Stimulated activated CD4-positive, alpha-beta T cell treated with anti-CD3 and anti-CD28 coated beads, TNF-alpha, amount 100 ng/mL, for 24 hours (primary cell): Measurements from ENCODE around the gene SART1.
"Not testable (repeated sequence)": the region's sequence is repeated elsewhere in the genome, so short reads cannot be mapped to it uniquely, and the experiment has no call there.

Experiments
- DNase-seq, 3 experiments: peaks; one replicate each; pipeline ENCODE4 v3.0.0-alpha.2; 2020; ENCODE audit warnings: low read depth in 3 of 3

SART1 gene

DNA sequence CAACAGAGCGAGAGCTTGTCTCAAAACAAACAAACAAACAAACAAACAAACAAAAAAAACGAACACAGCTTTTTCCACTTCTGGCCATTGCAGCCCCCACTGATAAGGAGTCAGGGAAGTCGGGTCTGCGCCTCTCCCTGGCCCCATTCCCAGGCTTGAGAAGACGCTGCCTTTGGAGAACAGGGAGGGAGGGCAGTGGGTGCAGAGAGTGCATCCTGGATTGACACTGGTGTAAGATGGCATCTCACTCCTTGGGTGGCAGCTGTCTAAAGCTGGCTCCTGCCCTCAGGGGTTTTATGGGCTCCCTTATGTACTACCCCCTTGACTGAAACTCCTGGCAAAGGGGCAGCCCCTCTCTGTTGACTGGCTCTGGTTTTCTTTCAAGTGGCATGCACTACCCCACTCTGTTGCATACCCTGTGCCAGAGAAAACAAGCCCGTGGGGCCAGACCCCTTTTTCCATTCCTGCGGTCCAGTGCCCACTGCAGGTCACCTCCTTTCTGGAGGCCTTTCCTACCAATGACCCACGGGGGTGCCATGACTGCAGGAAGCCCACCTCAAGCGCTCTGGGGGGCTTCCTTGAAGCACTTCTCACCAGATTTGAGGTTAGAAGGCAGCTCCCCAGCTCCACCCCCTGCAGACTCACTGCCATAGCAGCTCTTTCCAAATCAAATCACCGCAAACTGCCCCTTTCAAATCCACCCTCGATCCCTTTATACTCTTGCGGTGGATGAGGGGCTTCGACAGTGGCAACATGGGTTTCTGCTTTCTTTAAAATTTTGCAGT lies 29.6 kb upstream of the SART1 start:
- no peak for DNase-seq

DNA sequence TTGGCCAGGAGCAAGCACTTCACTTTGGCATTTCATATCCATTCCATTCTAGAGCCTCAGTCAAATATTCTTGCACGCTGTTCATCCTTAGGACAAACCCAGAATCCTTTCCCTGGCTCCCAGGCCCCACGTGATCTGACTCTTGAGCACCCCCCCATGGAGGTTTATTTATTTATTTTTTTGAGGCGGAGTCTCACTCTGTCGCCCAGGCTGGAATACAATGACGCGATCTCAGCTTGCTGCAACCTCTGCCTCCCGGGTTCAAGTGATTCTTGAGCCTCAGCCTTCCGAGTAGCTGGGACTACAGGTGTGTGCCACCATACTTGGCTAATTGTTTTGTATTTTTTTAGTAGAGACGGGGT lies 29.0 kb upstream of the SART1 start:
- DNase-seq = no peak

DNA sequence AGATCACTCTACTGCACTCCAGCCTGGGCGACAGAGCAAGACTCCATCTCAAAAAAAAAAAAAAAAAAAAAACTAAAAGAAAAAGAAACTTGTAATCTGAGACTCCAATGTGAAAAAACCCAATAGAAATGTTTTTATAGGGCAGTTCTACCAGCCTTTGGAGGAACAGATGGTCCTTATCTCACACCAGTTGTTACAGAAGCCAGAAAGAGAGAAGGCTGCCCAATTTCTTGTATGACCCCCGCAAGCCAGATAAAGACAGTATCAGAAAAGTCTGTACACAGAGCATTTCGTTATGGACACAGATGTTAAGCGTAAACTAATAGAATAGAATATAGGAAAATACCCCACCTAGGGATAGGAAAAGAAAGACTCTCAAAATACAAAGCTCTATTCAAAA lies 27.5 kb upstream of the SART1 start:
- DNase-seq = no peak

DNA sequence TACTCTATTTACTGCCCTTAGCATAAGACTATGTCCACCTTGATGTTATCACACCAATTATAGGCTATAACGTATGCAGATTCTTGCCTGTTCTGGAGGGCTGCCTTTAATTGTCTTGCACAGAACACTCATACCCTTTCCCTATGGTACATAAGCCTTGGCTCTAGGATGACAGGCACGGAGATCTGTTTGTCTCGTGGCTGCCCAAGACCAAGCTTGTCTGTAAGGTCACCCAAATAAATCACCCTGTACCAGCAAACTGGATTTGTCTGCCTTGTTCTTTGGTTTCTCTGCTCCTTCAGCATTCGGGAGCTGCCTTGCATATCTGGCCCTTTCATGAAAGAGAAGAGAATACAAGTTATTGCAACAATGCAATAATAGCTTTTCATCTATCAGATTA lies 23.8 kb upstream of the SART1 start:
- no peak for DNase-seq

DNA sequence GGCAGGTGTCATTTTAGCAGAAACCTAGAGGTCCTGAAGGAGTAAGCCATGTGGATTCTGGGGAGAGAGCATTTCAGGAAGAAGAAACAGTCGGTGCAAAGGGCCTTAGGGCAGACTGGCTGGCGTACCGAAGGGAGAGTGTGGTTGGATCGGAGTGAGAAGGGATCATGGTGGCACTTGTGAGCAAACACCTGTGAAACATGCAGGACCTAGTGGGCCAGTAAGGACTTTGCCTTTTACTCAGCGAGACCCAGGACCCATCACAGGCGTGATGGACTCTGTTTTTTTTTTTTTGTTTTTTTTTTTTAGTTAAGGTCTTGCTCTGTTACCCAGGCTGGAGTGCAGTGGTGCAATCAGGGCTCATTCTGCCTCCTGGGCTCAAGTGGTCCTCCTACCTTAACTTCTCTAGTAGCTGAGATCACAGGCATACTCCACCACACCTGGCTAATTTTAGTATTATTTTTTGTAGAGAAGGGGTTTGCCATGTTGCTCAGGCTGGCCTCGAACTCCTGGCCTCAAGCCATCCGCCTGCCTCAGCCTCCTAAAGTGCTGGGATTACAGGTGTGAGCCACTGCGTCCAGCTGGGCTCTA lies 19.7 kb upstream of the SART1 start:
- DNase-seq = no peak

DNA sequence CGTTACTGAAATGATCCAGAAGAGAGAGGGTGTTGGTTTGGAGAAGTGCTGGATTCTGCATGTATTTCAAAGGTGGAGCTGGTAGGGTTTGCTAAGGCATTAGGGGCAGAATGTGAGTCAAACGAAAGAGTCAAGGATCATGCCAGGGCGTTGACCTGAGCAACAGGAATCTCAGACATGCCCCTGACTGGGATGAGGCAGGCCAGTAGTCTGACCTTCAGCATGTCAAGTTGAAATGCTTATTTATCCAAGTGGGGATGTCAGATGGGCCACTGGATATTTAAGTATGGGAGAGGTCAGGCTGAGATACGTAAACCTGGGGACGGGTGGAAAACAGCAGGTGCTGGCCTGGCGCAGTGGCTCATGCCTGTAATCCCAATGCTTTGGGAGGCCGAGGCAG lies 19.0 kb upstream of the SART1 start:
- no peak for DNase-seq

DNA sequence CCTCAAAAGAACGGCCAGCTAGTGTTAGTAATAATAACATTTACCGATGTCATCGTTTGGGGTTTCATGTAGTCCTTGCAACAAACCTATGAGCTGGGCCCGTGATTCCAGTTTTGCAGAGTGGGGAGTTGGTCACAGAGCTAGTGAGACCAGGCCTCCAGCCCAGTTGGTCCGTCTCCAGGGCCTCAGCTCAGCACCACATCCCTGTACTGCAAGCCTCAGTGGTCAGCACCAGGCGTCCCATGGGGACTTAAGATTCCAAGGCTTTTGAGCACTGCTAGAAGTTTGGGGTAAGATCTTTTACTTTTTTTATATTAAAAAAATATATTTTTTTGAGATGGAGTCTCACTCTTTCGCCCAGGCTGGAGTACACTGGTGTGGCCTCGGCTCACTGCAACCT lies 17.3 kb upstream of the SART1 start:
- no peak for DNase-seq

DNA sequence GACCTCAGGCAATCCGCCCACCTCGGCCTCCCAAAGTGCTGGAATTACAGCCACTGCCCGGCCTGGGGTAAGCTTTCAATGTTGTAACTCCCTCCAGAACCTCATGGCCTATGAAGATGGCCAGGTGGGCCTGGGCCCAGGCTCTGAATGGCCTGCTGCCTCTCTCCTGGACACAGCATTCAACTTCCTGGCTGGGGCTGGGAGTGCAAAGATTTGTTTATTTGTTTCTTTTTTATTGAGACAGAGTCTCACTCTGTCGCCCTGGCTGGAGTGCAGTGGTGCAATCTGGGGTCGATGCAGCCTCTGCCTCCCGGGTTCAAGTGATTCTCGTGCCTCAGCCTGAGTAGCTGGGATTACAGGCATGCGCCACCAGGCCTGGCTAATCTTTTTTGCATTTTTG lies 16.8 kb upstream of the SART1 start:
- DNase-seq = no peak

DNA sequence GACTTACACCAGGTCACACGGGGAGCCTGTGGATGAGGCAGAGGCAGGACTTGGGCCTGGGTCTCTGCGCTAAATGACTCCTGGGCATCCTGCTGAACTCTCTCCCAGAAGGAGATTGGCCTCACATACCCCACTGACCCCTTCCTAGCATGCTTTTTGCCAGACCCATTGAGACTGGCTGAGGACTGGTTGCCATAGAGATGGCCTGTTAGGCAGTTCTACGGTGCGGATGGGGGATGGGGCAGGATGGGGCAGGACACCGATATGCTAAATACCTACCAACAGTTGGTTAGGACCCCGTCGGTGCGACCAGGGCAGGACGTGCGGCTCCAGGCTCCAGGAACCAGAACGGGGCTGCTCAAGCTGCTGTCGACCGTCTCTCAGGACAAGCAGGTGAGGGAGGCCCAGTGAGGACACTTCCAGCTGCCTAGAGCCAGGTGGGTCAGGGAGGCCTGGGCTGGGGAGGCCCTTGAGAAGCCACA lies 16.1 kb upstream of the SART1 start, which contains the start of gene TSGA10IP:
TSS of gene TSGA10IP (plus strand) at position 51 of the 482 bp plus-strand sequence. CDS start at position 247, 196 bp downstream.
- no peak for DNase-seq

DNA sequence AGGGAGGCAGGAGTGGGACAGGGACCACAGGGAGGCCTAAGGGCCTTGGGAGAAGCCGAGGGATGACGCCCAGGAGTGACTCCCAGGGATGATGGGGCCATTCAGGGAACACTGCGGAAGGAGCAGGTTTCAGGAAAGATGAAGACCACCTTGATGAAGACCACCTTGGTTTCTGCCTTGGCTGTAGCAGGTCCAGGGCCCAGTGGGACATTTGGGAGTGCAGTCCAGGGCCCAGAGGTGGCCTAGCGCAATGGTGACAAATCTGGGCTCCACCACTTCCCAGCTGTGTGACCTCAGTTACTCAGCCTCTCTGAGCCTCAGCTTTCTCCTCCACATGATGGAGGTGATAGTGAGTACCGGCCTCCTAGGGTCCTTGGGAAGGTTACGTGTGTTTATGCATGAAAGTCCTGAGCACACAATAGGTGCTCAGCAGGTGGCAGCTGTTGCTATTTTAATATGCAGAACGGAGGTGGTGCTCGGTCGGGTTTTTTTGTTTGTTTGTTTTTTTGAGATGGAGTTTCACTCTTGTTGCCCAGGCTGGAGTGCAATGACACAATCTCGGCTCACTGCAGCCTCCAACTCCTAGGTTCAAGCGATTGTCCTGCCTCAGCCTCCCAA lies 15.5 kb upstream of the SART1 start:
- DNase-seq = no peak

DNA sequence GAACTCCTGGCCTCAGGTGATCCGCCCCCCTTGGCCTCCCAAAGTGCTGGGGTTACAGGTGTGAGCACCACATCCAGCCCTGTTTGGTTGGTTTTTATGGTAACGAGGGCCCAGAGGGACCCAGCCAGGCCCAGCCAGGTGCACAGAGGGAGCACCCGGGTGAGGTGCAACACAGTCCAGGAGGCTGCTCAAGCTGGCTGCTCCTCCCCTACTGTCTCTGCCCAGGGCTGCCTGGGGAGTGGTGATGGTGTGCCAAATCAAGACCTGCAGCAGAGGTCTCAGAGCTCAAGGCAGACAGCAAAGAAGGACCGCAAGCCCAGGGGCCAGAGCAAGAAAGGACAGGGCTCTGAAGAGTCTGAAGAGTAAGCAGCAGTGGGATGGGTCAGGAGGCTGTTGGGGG lies 14.9 kb upstream of the SART1 start:
- no peak for DNase-seq

DNA sequence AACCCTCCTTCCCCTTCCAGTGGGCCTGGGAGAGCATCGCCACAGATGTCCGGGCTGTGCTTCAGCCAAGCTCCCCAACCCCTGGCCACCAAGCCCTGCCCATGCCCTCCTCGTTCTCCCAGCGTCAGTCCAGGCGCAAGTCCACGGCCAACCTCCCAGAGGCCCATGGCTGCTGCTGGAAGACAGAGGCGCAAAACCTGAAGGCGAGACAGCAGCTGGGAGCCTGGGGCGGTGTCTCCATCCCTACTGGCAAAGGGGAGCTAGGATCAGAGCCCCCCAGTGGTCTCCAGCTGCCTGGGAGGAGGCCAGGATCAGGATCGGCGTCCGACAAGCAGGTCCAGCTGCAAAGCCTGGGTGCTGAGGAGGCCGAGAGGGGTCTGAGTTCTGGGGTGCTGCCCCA lies 14.4 kb upstream of the SART1 start:
- DNase-seq = no peak

DNA sequence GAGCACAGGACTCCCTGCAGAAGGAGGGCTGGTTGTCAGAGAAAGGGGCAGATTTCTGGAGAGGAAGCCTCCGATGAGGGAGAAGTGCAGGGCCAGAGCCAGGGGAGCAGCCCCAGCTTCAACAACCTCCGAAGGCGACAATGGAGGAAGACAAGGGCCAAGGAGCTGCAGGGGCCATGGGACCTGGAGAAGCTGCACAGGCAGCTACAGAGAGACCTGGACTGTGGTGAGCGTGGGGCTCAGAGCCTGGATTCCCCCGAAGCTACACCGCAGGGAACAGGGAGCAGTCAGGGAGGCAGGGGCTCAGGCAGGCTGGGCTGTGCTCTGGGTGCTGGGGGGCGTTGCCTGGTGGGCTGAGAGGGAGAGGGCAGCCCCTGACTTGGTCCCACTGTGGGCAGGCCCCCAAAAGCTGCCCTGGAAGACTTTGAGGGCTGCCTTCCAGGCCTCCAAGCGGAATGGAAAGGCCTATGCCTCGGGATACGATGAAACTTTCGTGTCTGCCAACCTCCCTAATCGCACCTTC lies 13.9 kb upstream of the SART1 start:
- DNase-seq = no peak

DNA sequence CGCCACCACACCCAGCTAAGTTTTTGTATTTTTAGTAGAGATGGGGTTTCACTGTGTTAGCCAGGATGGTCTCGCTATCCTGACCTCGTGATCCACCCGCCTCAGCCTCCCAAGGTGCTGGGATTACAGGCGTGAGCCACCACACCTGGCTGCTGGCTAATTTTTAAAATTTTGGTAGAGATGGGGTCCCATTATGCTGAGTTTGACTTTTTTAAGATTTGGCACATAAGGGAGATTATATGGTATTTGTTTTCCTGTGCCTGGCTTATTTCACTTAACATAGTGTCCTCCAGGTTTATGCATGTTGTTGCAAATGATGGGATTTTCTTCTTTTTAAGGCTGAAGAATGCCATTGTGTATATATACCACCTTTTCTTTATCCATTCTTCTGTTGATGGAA lies 10.8 kb upstream of the SART1 start:
- DNase-seq = not testable (repeated sequence)

DNA sequence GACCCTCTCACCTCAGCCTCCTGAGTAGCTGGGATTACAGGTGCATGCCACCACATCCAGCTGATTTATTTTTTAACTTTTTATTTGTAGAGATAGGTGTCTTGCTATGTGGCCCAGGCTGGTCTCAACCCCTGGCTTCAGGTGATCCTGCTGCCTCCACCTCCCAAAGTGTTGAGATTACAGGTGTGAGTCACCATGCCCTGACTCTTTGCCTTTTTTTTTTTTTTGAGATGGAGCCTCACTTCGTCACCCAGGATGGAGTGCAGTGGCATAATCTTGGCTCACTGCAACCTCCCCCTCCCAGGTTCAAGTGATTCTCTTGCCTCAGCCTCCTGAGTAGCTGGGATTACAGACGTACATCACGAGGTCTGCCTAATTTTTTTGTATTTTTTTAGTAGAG lies 9.9 kb upstream of the SART1 start:
- not testable (repeated sequence) for DNase-seq

DNA sequence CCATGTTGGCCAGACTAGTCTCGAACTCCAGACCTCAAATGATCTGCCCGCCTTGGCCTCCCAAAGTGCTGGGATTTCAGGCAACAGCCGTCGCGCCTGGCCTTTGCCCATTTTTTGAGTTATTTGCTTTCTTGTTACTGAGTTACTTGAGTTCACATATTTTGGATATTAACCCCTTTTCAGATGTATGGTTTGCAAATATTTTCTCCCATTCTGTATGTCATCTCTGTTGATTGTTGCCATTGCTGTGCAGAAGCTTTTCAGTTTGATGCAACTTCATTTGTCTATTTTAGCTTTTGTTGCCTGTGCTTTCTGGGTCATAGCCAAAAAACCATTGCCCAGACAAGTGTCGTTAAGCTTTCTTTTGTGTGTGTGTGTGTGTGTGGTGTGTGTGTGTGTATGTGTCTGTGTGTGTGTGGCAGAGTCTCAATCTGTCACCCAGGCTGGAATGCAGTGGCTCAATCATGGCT lies 9.4 kb upstream of the SART1 start:
- DNase-seq = no peak

DNA sequence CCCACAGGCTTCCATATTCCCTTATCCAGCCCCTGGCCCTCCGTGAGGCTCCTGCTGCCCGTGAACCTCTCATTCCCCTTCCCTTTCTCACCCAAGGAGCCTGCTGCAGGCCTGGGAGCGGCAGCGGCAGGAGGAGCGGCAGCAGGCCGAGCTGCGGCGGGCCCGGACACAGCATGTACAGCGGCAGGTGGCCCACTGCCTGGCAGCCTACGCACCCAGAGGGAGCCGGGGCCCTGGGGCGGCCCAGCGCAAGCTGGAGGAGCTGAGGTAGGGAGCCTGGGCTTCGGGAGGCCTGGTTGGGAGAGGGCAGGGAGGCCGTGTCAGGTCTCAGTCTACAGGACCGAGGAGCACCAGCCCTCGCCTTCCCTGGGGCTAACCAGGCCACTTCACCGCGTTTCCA lies 8.1 kb upstream of the SART1 start:
- DNase-seq = no peak

DNA sequence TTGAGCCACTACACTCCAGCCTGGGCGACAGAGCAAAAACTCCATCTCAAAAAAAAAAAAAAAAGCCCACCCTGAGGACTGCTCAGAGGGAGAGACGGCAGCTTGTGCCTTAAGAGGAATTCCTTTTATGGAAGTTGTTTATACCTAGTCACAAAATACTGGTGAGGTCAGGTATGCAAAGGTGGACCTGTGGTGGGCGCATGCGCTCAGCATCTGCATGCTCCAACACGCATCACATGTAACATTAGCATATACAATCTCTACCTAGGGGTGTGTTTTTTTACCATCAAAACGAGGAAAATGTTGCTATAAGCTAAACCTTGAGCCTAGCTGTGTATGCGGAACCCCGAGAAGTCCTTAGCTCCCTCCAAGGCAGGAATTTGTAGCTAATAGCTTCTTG lies 6.8 kb upstream of the SART1 start:
- no peak for DNase-seq

DNA sequence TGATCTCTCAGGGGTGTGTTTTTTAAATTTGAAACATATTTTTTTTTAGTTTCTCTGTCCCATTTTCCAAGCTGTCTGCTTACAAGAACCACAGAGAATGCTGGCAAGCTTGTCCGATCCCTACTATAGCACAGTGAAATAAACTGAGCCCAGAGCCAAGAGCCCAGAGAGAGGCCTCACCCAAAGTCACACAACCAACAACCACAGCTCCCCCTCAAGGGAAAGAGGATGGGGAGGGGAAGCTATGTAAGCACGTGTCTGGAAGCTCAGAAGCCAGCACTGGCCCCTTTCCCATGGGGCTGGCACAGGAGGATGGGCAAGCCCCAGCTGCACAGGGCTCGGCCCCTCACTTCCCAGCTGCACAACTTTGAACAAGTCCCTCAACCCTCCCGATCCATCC lies 3.2 kb upstream of the SART1 start:
- DNase-seq = no peak

DNA sequence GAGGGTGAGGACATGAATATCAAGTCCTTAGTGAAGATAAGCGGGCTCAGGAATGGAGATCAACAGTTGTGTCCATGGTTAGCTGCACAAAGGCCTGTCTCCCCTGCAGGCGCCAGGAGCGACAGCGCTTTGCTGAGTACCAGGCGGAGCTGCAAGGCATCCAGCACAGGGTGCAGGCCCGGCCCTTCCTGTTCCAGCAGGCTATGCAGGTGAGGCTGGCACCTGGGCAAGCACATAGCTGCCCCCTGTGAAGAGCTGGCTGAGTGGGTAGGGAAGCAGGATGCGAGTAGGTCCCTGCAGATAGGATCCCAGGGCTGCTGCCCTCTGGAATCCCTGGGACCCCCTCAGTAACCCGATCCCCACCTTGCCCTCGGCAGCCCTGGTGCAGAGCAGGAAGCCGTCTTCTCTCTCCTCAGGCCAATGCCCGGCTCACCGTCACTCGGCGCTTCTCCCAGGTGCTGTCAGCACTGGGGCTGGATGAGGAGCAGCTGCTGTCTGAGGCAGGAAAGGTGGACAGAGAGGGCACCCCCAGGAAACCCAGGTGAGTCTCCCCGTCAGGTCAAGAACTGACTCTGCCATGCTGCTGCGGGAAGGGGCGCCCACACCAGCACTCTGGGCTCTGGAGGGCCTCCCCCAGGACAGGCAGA lies 2.6 kb upstream of the SART1 start:
- no peak for DNase-seq

DNA sequence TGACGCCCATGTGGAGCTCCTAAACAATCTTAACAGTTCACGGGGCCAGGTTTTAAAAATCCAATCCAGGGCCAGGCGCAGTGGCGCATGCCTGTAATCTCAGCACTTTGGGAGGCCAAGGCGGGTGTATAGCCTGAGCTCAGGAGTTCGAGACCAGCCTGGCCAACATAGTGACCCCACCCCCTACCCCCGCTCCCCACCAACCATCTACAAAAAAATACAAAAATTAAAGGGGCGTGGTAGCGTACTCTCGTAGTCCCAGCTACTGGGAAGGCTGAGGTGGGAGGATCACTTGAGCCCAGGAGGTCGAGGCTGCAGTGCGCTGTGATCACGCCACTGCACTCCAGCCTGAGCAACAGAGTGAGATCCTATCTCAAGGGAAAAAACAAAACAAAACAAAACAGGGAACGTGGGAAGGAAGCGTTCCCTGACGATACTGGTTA lies 689 bp upstream of the SART1 start:
- no peak for DNase-seq

DNA sequence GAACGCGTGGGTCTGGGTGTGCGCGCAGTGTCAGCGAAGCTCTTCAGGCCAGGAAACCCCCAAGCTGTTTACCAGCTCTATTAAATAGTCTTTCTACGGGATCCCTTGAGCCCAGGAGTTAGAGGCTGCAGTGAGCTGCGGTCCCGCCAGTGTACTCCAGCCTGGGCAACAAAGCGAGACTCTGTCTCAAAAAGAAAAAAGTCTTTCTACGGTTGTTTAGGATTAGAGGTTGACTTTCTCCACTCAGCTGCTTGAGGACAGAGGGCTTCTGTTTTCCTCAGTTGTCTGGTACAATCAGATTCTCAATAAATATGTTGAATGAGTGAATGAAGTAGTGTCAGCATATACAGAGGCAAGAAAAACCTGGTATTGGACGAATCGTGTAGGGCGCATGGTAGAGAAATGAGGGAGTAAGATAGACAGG lies 619 bp downstream of the SART1 start:
- no peak for DNase-seq
